GM20000 (cell line): Measurements from ENCODE around the gene SMARCD1.
"Not testable (repeated sequence)": the region's sequence is repeated elsewhere in the genome, so short reads cannot be mapped to it uniquely, and the experiment has no call there.

ENCODE experiments used
- DNase-seq: peaks from one replicate; pipeline ENCODE4 v3.0.0; 2012; ENCODE audit warnings: low spot score
- TF ChIP-seq, protein P1 (sequence below): IDR thresholded peaks from 2 replicates; pipeline ENCODE4 v1.5.1; 2012; ENCODE audit warnings: mild to moderate bottlenecking, control low read depth; ENCODE audit errors: extremely low read depth, missing control alignments

The SMARCD1 gene

DNA sequence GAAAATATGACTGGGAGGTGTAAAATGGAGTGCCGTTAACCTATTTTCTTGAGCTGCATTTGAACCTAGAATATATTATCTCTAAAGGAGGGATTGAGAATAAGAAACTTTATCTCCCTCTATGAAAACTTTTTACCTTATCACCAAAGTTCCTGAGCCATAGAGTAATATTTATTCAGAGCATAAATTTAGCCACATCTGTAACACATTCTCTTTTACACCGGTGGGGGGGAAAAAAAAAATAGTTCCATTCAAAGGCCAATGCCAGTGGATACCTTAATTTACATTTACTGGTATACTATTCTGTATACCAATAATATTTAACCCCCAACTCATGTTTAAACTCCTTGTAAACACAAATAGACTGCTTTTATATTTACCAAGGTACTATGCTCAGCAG, 60.3 kb downstream of the SMARCD1 start:
- DNase-seq: no peak
- TF ChIP-seq, protein P1, sequence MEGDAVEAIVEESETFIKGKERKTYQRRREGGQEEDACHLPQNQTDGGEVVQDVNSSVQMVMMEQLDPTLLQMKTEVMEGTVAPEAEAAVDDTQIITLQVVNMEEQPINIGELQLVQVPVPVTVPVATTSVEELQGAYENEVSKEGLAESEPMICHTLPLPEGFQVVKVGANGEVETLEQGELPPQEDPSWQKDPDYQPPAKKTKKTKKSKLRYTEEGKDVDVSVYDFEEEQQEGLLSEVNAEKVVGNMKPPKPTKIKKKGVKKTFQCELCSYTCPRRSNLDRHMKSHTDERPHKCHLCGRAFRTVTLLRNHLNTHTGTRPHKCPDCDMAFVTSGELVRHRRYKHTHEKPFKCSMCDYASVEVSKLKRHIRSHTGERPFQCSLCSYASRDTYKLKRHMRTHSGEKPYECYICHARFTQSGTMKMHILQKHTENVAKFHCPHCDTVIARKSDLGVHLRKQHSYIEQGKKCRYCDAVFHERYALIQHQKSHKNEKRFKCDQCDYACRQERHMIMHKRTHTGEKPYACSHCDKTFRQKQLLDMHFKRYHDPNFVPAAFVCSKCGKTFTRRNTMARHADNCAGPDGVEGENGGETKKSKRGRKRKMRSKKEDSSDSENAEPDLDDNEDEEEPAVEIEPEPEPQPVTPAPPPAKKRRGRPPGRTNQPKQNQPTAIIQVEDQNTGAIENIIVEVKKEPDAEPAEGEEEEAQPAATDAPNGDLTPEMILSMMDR: no peak

- TF ChIP-seq, protein P1: no peak
- DNase-seq: no peak
Measured at GRCh38 chr12:50147281-50147680, 62.1 kb downstream of the SMARCD1 start.

- DNase-seq: not testable (repeated sequence)
Measured at GRCh38 chr12:50148011-50148410, 62.9 kb downstream of the SMARCD1 start.

- DNase-seq: no peak
- TF ChIP-seq, protein P1: no peak
Measured at GRCh38 chr12:50149311-50149710, 64.2 kb downstream of the SMARCD1 start.
